ENCODE data around the gene BPIFB2. TPM values are rescaled to one million over a fixed set of nuclear protein-coding genes. Genes with fewer than 3 reads are reported as not detected.
"Not testable (repeated sequence)": the region's sequence is repeated elsewhere in the genome, so short reads cannot be mapped to it uniquely, and the experiment has no call there.

BPIFB2 gene, protein sequence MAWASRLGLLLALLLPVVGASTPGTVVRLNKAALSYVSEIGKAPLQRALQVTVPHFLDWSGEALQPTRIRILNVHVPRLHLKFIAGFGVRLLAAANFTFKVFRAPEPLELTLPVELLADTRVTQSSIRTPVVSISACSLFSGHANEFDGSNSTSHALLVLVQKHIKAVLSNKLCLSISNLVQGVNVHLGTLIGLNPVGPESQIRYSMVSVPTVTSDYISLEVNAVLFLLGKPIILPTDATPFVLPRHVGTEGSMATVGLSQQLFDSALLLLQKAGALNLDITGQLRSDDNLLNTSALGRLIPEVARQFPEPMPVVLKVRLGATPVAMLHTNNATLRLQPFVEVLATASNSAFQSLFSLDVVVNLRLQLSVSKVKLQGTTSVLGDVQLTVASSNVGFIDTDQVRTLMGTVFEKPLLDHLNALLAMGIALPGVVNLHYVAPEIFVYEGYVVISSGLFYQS
- not detected in 2 replicates for total RNA-seq (2014; rRNA removed; shearing (Covaris generic))
- polyA plus RNA-seq (2015; cell fraction: cytosol; rRNA removed): not detected in 2 replicates
- polyA plus RNA-seq (2015; cell fraction: nucleus; rRNA removed): not detected in 2 replicates

GRCh38 chr20:33007376-33008335 lies at the start of gene BPIFB2:
Gene BPIFB2, plus strand, starts transcription at chr20:33007704. Its CDS starts 871 bp downstream, at chr20:33008575.
- in situ Hi-C loops (cut with HindIII; ENCODE audit: low pct_unique_long_range_greater_than_20kb, low sequenced_read_pairs): no loop called here
- DNase-seq (ENCODE audit: low read depth, low spot score): no peak

GRCh38 chr20:32958574-32958973 lies 48.9 kb upstream of the BPIFB2 start:
- in situ Hi-C loops (cut with HindIII; ENCODE audit: low pct_unique_long_range_greater_than_20kb, low sequenced_read_pairs): no loop called here
- no peak for DNase-seq (ENCODE audit: low read depth, low spot score)

DNA sequence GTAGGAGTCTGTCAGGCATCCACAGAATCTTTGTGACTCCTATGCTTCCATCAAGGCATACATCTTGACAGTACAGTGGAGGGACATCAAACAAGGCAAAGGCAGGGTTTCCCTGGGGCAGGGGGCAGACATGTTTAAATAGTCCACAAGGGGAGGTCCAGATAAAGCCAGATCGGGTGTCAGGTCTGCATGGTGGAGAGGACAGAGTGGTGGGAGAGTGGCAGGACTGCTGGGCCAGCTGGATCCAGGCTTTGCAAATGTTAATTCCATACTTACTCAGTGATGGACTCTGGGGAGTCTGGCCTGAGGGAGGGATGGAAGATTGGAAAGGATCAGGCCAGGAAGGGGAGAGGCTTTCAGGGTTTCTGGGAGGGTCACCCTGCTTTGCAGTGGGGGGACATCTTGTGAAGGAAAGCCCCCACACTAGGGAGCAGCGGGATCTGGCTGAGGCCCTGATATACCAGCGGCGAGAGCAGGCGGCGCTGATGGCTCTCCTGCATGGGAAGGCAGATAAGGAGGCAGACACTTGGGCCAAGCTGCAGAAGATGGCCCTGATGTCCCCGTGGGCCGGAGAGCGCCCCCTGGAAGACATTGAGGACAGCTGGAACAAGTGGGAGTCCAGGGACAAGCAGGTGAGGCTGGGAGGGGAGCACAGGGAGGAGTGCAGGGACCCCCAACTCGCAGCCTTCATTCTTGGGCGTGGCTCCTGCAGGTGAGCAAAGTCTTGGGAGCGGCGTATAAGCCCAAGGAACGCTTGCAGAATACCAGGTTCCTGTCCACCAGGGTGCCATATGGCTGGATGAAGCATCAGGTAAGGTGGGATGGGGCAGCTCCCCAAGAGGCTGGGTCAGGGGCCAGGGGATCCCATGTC lies 47.9 kb upstream of the BPIFB2 start:
- in situ Hi-C loops (cut with HindIII; ENCODE audit: low pct_unique_long_range_greater_than_20kb, low sequenced_read_pairs): no loop called here
- no peak for DNase-seq (ENCODE audit: low read depth, low spot score)

GRCh38 chr20:32960222-32960518 lies 47.3 kb upstream of the BPIFB2 start:
- in situ Hi-C loops (cut with HindIII; ENCODE audit: low pct_unique_long_range_greater_than_20kb, low sequenced_read_pairs): no loop called here

DNA sequence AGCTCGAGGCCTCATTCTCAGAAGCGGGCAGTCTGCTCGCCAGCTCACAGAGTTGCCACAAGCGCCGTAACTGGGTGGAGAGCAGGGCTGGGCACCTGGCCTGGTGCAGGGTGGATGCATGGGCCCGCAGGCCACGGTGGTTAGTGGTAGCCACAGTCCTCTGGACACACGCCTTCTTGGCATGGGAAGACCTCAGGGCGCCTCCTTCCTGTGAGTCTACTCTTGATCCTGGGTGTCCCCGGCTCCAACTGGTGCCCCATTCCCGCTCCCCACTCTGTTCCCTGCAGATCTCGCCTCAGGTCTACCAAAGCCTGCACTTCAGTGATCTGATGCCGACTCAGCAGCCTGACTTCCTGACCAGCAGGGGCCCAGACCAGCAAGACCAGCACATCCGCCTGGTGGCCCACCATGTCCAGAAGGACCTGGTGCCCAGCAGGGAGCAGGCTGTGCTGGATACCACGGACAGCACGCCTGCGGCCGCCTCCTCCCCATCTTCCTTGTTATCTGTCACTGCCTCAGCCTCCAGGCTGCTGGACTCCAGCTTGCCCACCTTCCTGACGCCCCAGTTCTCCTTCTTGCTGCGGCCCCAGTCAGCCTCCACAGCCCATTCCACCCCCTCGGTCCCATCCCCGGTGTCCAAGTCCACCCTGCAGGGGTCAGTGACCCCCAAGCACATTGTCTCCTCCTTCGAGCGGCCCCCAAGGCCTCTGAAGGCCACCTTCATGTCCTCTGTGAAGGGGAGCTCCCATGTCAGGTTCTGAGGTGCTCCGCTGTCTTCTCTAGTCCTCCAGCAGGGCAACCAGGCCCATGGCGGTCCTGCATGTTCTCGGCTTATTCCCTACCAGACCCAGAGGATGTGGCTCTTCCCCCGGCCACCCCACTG lies 46.4 kb upstream of the BPIFB2 start:
- DNase-seq (ENCODE audit: low read depth, low spot score): no peak
- in situ Hi-C loops (cut with HindIII; ENCODE audit: low pct_unique_long_range_greater_than_20kb, low sequenced_read_pairs): no loop called here

More at GRCh38 chr20:32960222-32960518, 47.3 kb upstream of the BPIFB2 start:
- DNase-seq (ENCODE audit: low read depth, low spot score): no peak

DNA sequence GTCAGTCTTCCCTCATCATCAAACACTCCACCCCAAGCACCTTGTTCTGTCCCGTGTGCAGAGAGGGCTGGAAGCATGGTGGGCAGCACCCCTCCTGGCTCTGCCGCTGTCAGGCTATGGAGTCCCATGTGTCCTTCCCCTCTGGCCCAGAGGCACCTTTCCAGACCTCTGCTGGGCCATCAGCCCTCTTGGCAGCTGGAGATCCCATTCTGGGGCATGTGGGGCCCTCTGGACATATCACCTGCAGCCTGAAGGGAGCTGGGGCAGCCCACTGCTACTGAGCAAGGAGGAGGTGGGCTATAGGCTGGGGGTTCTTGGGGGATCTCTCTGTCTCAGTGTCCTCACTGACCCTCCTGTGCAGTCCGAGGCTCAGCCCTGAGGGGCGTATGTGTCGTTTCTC lies 45.5 kb upstream of the BPIFB2 start:
- in situ Hi-C loops (cut with HindIII; ENCODE audit: low pct_unique_long_range_greater_than_20kb, low sequenced_read_pairs): no loop called here
- DNase-seq (ENCODE audit: low read depth, low spot score): no peak

DNA sequence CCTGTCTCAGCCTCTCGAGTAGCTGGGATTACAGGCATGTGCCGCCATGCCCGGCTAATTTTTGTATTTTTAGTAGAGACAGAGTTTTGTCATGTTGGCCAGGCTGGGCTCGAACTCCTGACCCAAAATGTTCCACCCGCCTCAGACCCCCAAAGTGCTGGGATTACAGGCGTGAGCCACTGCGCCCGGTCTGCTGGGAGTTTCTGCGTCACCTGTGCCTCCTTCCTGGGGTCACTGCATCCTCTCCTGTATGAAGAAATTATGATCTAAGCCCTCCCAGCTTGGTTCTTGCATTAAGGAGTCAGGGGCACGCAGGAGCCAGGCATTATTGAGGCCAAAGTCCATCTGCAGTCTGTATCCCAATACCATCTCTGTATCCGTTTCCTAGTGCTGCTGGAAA lies 44.9 kb upstream of the BPIFB2 start:
- DNase-seq (ENCODE audit: low read depth, low spot score); in situ Hi-C loops (cut with HindIII; ENCODE audit: low pct_unique_long_range_greater_than_20kb, low sequenced_read_pairs): not testable (repeated sequence)

DNA sequence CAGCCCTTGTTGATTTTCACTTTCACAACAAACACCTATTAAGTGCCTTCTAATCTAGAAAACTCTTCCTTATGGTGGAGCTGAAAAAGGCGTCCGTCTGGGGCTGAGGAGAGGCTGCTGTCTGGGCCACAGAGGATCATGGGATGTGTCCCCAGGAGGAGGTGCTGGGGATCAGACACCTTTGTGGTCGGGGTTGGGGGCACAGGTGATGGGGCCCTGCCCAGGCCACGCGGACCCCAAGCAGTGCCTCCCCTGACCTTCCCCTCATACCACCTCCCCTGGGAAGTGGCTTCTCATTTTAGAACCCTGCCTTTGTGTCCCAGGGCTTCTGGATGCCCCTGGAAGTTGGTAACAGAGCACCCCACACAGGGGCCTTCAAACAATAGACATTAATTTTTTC lies 44.3 kb upstream of the BPIFB2 start:
- in situ Hi-C loops (cut with HindIII; ENCODE audit: low pct_unique_long_range_greater_than_20kb, low sequenced_read_pairs): no loop called here

DNA sequence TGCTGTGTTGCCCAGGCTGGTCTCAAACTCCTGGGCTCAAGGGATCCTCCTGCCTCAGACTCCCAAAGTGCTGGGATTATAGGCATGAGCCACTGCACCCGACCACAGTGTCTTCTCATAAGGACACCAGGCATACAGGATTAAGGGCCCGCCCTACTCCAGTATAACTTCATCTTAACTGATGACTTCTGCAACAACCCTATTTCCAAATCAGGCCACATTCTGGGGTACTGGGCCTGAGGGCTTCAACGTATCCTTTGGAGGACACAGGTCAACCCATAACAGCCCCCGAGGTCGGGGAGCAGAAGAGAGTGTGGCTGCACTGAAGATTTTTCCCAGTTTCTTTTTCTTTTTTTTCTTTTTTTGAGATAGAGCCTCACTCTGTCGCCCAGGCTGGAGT lies 42.9 kb upstream of the BPIFB2 start:
- no peak for DNase-seq (ENCODE audit: low read depth, low spot score)
- in situ Hi-C loops (cut with HindIII; ENCODE audit: low pct_unique_long_range_greater_than_20kb, low sequenced_read_pairs): no loop called here

More for the DNA sequence above, 44.3 kb upstream of the BPIFB2 start:
- DNase-seq (ENCODE audit: low read depth, low spot score): no peak

GRCh38 chr20:32965115-32965514 lies 42.4 kb upstream of the BPIFB2 start:
- DNase-seq (ENCODE audit: low read depth, low spot score): no peak
- in situ Hi-C loops (cut with HindIII; ENCODE audit: low pct_unique_long_range_greater_than_20kb, low sequenced_read_pairs): no loop called here

- in situ Hi-C loops (cut with HindIII; ENCODE audit: low pct_unique_long_range_greater_than_20kb, low sequenced_read_pairs): no loop called here
- DNase-seq (ENCODE audit: low read depth, low spot score): no peak
These were observed 41.7 kb upstream of the BPIFB2 start for GRCh38 chr20:32965581-32966373.

DNA sequence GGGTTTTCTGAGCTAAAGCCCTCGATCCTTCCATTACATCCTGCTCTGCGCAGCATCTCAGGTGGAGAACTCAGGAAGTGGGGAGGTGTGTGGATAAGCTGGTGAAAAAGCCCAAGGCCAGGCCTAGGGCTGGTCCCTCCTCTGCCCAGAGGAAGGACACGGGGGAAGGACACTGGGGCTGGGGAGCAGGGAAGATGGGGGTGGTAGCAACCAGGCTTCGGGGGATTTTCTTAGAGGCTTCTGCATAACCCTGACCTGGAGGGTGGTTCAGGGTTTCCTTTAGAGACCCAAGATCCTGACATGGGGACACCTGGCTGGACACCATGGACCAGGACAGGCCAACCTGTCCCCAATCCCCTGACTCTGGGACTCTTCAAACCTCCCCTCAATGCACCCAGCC lies 41.1 kb upstream of the BPIFB2 start:
- in situ Hi-C loops (cut with HindIII; ENCODE audit: low pct_unique_long_range_greater_than_20kb, low sequenced_read_pairs): no loop called here
- no peak for DNase-seq (ENCODE audit: low read depth, low spot score)

- in situ Hi-C loops (cut with HindIII; ENCODE audit: low pct_unique_long_range_greater_than_20kb, low sequenced_read_pairs): no loop called here
- DNase-seq (ENCODE audit: low read depth, low spot score): no peak
These were observed 40.4 kb upstream of the BPIFB2 start for GRCh38 chr20:32966881-32967781.

DNA sequence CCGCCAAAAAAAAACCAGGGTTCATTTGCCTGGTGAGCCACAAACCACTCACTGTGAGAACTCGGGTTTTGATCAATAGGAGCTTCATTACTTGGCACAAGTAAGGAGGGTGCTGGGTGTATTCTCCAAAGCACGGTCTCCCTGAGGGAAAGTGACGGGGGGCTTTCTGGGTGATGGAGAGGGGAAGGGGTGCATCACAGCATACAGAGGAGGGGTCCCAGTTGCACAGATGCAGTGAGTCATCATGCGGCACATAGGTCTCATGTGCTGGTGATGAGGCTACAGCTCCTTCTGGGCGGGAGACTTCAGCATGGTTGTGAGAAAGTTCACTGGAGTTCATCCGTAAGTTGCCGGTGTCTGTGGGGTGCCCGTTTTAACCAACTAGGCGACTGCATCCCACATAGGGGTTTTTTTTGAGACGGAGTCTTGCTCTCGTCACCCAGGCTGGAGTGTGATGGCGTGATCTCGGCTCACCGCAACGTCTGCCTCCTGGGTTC lies 39.5 kb upstream of the BPIFB2 start:
- in situ Hi-C loops (cut with HindIII; ENCODE audit: low pct_unique_long_range_greater_than_20kb, low sequenced_read_pairs): no loop called here

More for the DNA sequence above, 39.5 kb upstream of the BPIFB2 start:
- DNase-seq (ENCODE audit: low read depth, low spot score): no peak
